NCI-H460 (cell line): Measurements from ENCODE around the gene ZNF586. TPM values are rescaled to one million over a fixed set of nuclear protein-coding genes. Genes with fewer than 3 reads are reported as not detected.
"Not testable (repeated sequence)": the region's sequence is repeated elsewhere in the genome, so short reads cannot be mapped to it uniquely, and the experiment has no call there.

ENCODE experiments used
- DNase-seq: peaks from one replicate; pipeline ENCODE4 v3.0.0-alpha.2; 2016; ENCODE audit warnings: low read depth; ENCODE audit errors: extremely low read depth
- polyA plus RNA-seq: library from polyadenylated mRNA; depleted of rRNA; stranded (reverse); fragments of >200 nt; gene quantifications from 2 replicates; pipeline ENCODE4 v1.2.3, GENCODE V29; 2014; cell fraction: nucleus; rRNA removed
- total RNA-seq: library from RNA; depleted of rRNA; stranded (reverse); fragments of >200 nt; shearing (Covaris generic); gene quantifications from 2 replicates; pipeline ENCODE4 v1.2.3, GENCODE V29; 2014; rRNA removed

ZNF586 gene
- total RNA-seq, result 11.1 and 12.4 TPM in 2 replicates
- 4.9 and 7.1 TPM in 2 replicates for polyA plus RNA-seq

GRCh38 chr19:57769345-57770131 lies at the start of gene ZNF586:
Gene ZNF586 (plus strand): TSS chr19:57769676. CDS start chr19:57769843, 167 bp downstream.
- DNase-seq, result peak; percentile 84

GRCh38 chr19:57719901-57720519 lies 49.5 kb upstream of the ZNF586 start:
- no peak for DNase-seq

GRCh38 chr19:57720878-57721277 lies 48.6 kb upstream of the ZNF586 start:
- no peak for DNase-seq

- not testable (repeated sequence) for DNase-seq
Observed at GRCh38 chr19:57738320-57738719, 31.2 kb upstream of the ZNF586 start.

- DNase-seq, result not testable (repeated sequence)
Observed at GRCh38 chr19:57738770-57739169, 30.7 kb upstream of the ZNF586 start.

DNA sequence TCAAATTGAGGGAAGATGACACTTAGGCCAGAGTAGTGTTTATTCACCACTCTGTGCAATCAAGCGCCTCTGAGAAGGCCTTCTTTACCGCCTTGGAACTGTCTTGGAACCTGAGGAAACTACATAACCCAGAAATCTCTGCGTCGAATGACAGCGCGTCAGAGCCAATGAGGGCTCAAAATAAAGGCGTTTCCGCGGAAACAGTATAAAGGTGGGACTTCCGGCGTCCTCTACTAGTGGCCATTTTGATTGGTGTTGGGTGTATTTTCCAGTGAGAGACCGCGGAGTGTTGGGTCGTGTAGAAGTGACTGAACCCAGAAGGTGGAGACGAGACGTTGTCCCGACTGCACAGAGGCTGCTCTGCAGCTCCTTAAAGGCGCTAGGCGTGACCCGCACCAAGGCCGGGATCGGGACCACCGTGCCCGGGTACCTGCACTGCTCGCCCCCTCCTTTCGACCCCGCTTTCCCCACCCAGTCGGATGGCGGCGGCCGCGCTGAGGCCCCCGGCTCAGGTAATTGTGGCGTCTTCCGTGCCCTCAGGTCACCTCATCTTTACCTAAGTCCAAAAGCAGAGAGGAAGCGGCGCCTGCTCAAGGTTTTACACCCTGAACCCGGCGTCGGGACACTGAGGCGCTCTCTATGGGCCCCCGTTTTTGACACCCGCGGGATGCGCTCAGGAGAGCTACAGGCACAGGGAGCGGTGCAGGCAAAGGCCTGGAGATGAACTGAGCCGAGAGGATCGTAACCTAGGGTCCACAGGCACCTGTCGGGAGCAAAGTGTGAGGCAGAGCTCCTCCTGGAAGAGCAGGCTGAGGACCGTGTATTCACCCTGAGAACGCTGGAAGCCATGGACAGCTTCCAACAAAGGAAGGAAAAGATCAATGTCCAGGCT lies 22.6 kb upstream of the ZNF586 start, which contains the start of gene ZNF776:
Gene ZNF776, plus strand, starts transcription at position 236 of the 892 bp plus-strand sequence. Its CDS starts 244 bp downstream, at position 480.
- peak; percentile 86 for DNase-seq

DNA sequence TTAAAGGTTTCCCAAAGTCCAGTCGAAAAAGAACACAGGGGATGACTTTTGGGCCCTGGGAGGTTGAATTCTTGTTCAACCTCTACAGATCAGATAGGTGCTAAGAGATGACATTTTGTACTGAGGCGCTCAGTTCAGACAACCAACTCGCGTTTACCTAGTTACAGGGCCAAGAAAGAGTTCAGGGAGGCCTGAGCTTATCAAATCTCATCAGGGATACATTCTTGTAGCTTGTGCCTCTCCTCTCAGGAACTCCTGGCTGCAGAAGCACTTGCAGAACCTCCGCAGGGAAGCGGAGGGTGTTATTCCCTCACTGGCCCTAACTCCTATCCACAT lies 22.0 kb upstream of the ZNF586 start:
- DNase-seq, result no peak

- DNase-seq, result no peak
Observed at GRCh38 chr19:57748029-57748428, 21.4 kb upstream of the ZNF586 start.

- no peak for DNase-seq
Observed at GRCh38 chr19:57754091-57754673, 15.3 kb upstream of the ZNF586 start.

DNA sequence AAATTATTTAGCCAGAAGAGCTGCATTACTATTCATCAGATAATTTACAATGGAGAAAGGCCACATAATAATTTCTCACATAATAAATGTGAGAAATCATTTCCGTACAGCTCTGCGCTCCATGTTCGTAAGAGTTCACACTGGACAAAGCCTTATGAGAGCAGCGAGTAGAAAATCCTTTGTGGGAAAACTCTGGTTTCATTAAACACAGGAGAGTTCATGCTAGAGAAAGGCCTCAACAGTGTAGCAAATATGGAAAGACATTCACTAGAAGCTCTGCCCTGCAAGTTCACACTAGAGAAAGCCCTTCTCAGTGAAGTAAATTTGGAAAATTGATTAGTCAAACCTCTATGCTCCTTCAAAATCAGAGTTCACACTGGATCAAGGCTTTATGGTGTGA lies 14.4 kb upstream of the ZNF586 start:
- no peak for DNase-seq

- DNase-seq, result no peak
Observed at GRCh38 chr19:57757941-57758340, 11.5 kb upstream of the ZNF586 start.

DNA sequence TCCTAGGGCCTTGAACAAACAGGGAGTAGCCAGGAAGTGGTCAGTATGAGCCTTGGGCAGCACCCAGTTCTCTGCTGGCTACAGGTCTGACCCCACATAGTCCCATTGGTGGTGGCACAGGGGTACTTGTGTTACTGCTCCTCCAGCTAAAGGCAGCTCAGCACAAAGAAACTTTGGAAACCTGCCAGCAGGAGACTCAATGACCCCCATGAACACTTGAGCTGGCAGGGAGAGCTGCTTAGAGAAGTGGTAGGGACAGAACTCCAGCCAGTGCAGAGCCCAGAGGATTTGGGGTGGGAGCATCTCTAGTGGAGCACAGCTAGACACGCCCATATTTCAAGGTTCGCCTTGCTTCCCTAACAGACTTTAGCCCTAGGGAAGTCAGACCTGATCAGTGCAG lies 10.4 kb upstream of the ZNF586 start:
- DNase-seq, result no peak

DNA sequence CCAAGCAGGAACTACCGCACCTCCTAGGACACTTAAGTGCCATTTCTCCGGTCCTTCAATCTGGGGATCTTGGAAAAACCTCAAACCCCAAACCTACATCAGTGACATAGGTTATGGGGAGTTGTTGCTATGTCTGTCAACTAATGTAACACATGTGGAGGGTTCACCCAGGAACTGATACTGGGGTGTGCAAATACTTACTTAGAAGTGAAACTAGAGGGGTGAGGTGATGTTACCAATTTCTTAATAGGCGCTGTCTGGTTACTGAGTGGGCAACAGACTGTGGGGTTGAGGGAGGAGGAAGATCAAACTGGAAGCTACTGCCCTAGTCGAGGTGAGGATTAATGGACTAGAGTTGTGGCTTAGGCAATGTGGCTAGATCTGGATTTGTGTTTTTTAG lies 1.9 kb downstream of the ZNF586 start:
- no peak for DNase-seq

- DNase-seq, result no peak
Observed at GRCh38 chr19:57773488-57773887, 4.0 kb downstream of the ZNF586 start.

DNA sequence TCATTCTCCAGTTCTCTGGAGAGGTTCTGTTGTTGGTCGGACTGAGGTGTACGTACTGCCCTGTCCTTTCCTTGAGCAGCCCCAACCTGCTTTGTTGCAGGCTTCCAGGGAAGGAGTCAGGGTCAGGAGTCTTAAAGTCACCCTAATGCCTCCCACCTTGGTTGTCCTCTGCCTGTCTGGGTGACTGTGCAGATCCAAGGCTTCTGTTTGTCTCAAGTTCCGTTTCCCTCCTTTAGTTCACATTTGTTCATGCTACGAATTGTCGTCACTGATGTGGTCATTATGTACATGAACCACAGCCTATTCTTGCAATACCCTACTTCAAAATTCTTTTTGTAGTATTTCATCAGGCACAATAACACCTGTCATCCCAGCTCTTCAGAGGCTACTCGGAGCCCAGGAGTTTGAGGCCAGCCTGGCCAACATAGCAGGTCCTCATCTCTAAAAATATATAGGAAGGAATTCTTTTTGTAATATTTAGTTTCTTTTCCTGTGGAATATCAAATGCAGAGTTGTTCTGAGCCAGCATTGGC lies 7.4 kb downstream of the ZNF586 start:
- no peak for DNase-seq

DNA sequence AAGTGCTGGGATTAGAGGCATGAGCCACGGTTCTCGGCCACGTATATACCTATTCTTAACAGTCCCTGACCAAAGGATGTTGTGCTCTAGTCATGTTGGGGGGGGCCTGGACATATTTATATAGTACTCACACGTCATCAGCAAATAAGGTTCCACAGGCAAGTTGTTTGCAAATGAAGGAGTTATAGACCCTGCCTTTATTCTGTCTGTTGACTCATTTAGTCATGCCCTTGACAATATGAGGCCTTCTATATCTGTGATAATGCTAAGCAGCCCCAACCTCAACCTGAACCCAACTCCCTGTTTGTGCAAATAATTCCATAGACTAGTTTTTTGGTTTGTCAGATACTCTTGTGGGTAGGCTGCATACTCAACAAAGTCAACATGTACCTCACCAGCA lies 8.9 kb downstream of the ZNF586 start:
- no peak for DNase-seq

DNA sequence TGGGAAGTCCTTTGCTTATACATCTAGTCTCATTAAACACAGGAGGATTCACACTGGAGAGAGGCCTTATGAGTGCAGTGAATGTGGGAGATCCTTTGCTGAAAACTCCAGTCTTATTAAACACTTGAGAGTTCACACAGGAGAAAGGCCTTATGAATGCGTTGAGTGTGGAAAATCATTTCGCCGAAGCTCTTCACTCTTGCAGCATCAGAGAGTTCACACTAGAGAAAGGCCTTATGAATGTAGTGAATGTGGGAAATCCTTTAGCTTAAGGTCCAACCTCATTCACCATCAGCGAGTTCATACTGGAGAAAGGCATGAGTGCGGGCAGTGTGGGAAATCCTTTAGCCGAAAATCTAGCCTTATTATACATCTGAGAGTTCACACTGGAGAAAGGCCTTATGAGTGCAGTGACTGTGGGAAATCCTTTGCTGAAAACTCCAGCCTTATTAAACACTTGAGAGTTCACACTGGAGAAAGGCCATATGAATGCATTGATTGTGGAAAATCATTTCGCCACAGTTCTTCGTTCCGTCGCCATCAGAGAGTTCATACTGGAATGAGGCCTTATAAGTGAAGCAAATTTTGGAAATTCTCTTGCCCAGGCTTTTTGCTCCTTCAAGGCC lies 9.9 kb downstream of the ZNF586 start:
- DNase-seq, result no peak

DNA sequence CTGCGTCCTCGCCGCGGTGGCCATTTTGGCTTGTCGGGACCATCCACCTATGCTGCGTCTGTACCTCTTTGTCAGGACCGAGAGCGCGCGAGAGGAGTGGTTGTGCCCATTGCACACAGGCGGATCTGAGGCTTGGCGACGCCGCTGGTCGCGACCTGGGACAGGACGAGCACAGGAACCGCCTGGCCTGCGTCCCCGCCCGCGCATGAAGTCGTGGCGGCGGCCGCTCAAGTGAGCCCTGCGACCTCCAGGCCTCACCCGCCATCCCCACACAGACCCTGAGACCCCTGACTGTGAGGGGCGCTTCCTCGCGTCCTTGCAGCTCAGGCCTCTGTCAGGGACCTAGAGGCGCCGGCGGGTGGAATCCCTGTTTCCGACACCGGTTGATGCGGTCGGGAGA lies 16.8 kb downstream of the ZNF586 start:
- DNase-seq, result no peak

DNA sequence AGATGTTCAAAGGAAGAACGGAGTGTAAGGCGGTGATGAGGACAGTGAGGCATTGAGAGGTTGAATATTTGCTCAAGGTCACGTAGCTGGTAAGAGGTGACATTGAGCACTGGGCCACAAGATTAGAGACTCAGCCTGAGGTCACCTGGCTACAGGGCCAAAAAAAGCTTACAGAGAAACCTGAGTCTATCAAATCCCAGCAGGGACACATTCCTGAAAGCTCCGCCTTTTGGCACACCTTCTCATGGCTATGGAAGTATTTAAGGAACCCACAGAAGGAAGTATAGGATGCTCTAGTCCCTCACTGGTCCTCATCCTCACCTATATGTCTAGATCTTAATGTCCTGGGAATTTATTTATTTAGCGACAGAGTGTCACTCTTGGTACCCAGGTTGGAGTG lies 17.4 kb downstream of the ZNF586 start:
- no peak for DNase-seq

DNA sequence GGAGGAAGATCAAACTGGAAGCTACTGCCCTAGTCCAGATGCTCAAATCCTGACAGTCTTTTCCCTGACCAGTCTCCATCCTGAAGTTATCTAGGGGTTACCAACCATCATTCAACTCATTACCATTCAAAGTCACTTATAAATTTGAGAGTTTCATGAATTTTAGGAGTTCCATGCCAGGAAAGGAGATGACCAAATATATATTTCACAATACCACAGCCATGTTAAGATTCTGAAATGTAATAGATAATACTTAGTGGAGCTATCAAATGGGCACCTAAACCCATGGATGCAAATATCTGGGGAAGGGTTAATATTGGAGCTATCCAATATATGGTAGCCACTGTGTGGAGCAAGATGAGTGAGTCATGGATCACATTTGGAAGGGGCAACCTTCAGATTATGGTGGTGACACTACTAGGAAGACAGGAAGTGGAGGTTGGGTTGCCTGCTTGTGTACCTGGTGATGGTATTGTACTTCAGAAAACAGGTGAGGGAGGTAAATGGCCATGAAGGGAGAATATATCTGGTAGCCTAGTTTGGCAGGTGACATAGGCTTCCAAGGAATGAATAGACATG lies 18.7 kb downstream of the ZNF586 start:
- DNase-seq, result no peak
